Peyer's patch (tissue), 4 donors: ENCODE measurements around the gene NSMF.

Source experiments
- CTCF ChIP-seq, 6 experiments: fragments of 450-650 bp in 4 of 6; fragments of 200-600 bp in 2 of 6; sonication (generic) in 1 of 6; IDR thresholded peaks; one replicate each; pipeline ENCODE4 v1.5.1; 2017 to 2019; ENCODE audit warnings: antibody characterized with exemption in 6 of 6, mild to moderate bottlenecking in 3 of 6, moderate library complexity in 1 of 6
- POLR2A ChIP-seq, 2 donors: fragments of 450-650 bp; IDR thresholded peaks; one replicate each; pipeline ENCODE4 v1.5.1; 2017; ENCODE audit warnings: antibody characterized with exemption in 2 of 2, mild to moderate bottlenecking in 2 of 2, moderate library complexity in 2 of 2

- TF ChIP-seq POLR2A (IDR thresholded peaks at IDR 0.05) (no peak), CTCF (IDR thresholded peaks at IDR 0.05) (no peak)
Observed at GRCh38 chr9:137506702-137507171, 47.6 kb upstream of the NSMF start.
